K562 (cell line): ENCODE results near the gene GPR21. TPM values are rescaled to one million over a fixed set of nuclear protein-coding genes. Genes with fewer than 3 reads are reported as not detected.

Source experiments
- ATAC-seq: fragments of 200-7000 bp; cut with Tn5 transposase; 3 replicates; pipeline ENCODE4 v1.9.1; 2020; ENCODE audit warnings: moderate library complexity
- BruUV-seq: library from RNA; stranded (reverse); fragments of 400-500 nt; replicated peaks from 2 replicates; lab custom pipeline; 2021; lab: Mats Ljungman, UMichigan
- CTCF ChIA-PET: fragments of 300-600 bp; formaldehyde crosslinking; extraction: SDS; loops from one replicate; lab custom pipeline; 2021; ENCODE audit warnings: low intra/inter-chr PET ratio; lab: Yijun Ruan, JAX
- POLR2A ChIA-PET: fragments of 300-600, 350-650 bp; sonication (Branson Sonifier 250); formaldehyde crosslinking; extraction: SDS; loops from one replicate; lab custom pipeline; 2021; ENCODE audit warnings: antibody characterized with exemption, inconsistent platforms; lab: Yijun Ruan, JAX
- DNase-seq, 4 experiments: peaks; one replicate each; pipeline versions ENCODE4 v3.0.0 to v3.0.0-alpha.2; 2011 to 2018; ENCODE audit warnings: low spot score in 3 of 4, mixed read lengths in 3 of 4; ENCODE audit errors: extremely low read depth in 1 of 4
- FAIRE-seq: peaks from 2 replicates; lab custom pipeline; 2011; peaks lifted over from hg19 to GRCh38; lab: Jason Lieb, UNC
- H2AFZ ChIP-seq: 2 replicates; pipeline ENCODE4 v1.6.0; 2011; ENCODE audit warnings: low read depth, low read length, control low read depth, inconsistent platforms
- H3K27ac ChIP-seq: fragments of 200-600 bp; 3 replicates; pipeline ENCODE4 v1.8.0; 2011; ENCODE audit warnings: low read depth, mild to moderate bottlenecking, control low read depth, inconsistent platforms, low read length, moderate library complexity, mixed read lengths; ENCODE audit errors: extremely low read depth
- H3K27me3 ChIP-seq, 2 experiments: fragments of 300-600 bp in 1 of 2; 2 replicates in 1 of 2; 3 replicates in 1 of 2; pipeline versions ENCODE4 v1.6.0 to v1.8.0; 2011; ENCODE audit warnings: inconsistent platforms in 2 of 2, low read length in 2 of 2, mild to moderate bottlenecking in 1 of 2, mixed read lengths in 1 of 2, moderate library complexity in 1 of 2; ENCODE audit not compliant: control insufficient read depth in 2 of 2, insufficient read depth in 2 of 2
- H3K36me3 ChIP-seq: fragments of 300-600 bp; 3 replicates; pipeline ENCODE4 v1.8.0; 2011; ENCODE audit warnings: mild to moderate bottlenecking, low read length, inconsistent platforms; ENCODE audit not compliant: control insufficient read depth, insufficient read depth
- H3K4me1 ChIP-seq, 2 experiments: fragments of 200-600 bp in 1 of 2; replicated peaks in 1 of 2; 2 replicates in 1 of 2; 3 replicates in 1 of 2; pipeline versions ENCODE4 v1.5.1 to v1.8.0; 2011; ENCODE audit warnings: inconsistent platforms in 2 of 2, low read length in 2 of 2, mild to moderate bottlenecking in 1 of 2, mixed read lengths in 1 of 2, moderate library complexity in 1 of 2; ENCODE audit not compliant: control insufficient read depth in 2 of 2, insufficient read depth in 2 of 2
- H3K4me2 ChIP-seq: 2 replicates; pipeline ENCODE4 v1.6.1; 2011; ENCODE audit warnings: low read length, control low read depth, inconsistent platforms, mixed read lengths; ENCODE audit not compliant: insufficient read depth
- H3K4me3 ChIP-seq: fragments of 200-600 bp; sonication (generic), shearing (Covaris generic); 2 replicates; pipeline ENCODE4 v1.5.1; 2016; ENCODE audit warnings: control low read depth, inconsistent platforms
- H3K79me2 ChIP-seq: fragments of 200-600 bp; 3 replicates; pipeline ENCODE4 v1.8.0; 2011; ENCODE audit warnings: low read length, inconsistent platforms; ENCODE audit not compliant: control insufficient read depth, insufficient read depth
- H3K9ac ChIP-seq, 2 experiments: 2 replicates each; pipeline versions ENCODE4 v1.6.0 to v1.6.1; 2011; ENCODE audit warnings: low read depth in 2 of 2, low read length in 2 of 2, control low read depth in 1 of 2, inconsistent platforms in 1 of 2, mild to moderate bottlenecking in 1 of 2, mixed read lengths in 1 of 2; ENCODE audit not compliant: insufficient read depth in 1 of 2
- H3K9me1 ChIP-seq: one replicate; pipeline ENCODE4 v1.6.0; 2011; ENCODE audit warnings: inconsistent platforms, mild to moderate bottlenecking, low read length, moderate library complexity; ENCODE audit not compliant: control insufficient read depth, insufficient read depth
- H3K9me3 ChIP-seq: replicated peaks from 2 replicates; pipeline ENCODE4 v1.5.1; 2011; ENCODE audit warnings: low read depth, low read length, inconsistent platforms; ENCODE audit not compliant: control insufficient read depth, insufficient read depth
- H4K20me1 ChIP-seq: replicated peaks from 2 replicates; pipeline ENCODE4 v1.6.1; 2011; ENCODE audit warnings: low read length, inconsistent platforms, mixed read lengths; ENCODE audit not compliant: control insufficient read depth, insufficient read depth
- CHD2 ChIP-seq: IDR thresholded peaks from 2 replicates; pipeline ENCODE4 v1.6.1; 2011; ENCODE audit warnings: low read depth, low read length
- GABPA ChIP-seq: fragments of 200-800 bp; sonication (Bioruptor generic); conservative IDR thresholded peaks from 2 replicates; pipeline ENCODE4 v1.6.1; 2016; ENCODE audit warnings: low read depth, missing genetic modification characterization, missing compliant biosample characterization
- GATAD2B ChIP-seq: fragments of 450-650 bp; IDR thresholded peaks from 2 replicates; pipeline ENCODE4 v1.6.1; 2017; ENCODE audit warnings: mild to moderate bottlenecking, borderline replicate concordance
- HDGF ChIP-seq: fragments of 450-650 bp; IDR thresholded peaks from 2 replicates; pipeline ENCODE4 v1.6.1; 2016
- IRF2 ChIP-seq: sonication (generic); formaldehyde crosslinking; IDR thresholded peaks from 2 replicates; pipeline ENCODE4 v1.8.1; 2022; ENCODE audit warnings: mild to moderate bottlenecking, missing genetic modification reagents
- MLLT1 ChIP-seq, 2 experiments: fragments of 450-650 bp; IDR thresholded peaks; 2 replicates each; pipeline ENCODE4 v1.6.1; 2016
- MTA3 ChIP-seq: fragments of 450-650 bp; formaldehyde crosslinking; IDR thresholded peaks from 2 replicates; pipeline ENCODE4 v1.6.1; 2017; ENCODE audit warnings: mild to moderate bottlenecking, borderline replicate concordance
- NCOR1 ChIP-seq: fragments of 450-650 bp; IDR thresholded peaks from 2 replicates; pipeline ENCODE4 v1.6.1; 2016; ENCODE audit warnings: mild to moderate bottlenecking, moderate library complexity
- NKRF ChIP-seq: fragments of 450-650 bp; IDR thresholded peaks from 2 replicates; pipeline ENCODE4 v1.6.1; 2016; ENCODE audit warnings: borderline replicate concordance
- NR3C1 ChIP-seq: sonication (generic); formaldehyde crosslinking; IDR thresholded peaks from 2 replicates; pipeline ENCODE4 v1.8.1; 2022; ENCODE audit warnings: missing genetic modification reagents
- PRMT5 ChIP-seq: sonication (generic); formaldehyde crosslinking; IDR thresholded peaks from 2 replicates; pipeline ENCODE4 v1.5.0; 2020; ENCODE audit warnings: missing genetic modification reagents
- TAL1 ChIP-seq: fragments of 450-650 bp; IDR thresholded peaks from 2 replicates; pipeline ENCODE4 v1.6.1; 2016; ENCODE audit warnings: mild to moderate bottlenecking
- ZBTB8A ChIP-seq: fragments of 450-650 bp; IDR thresholded peaks from 2 replicates; pipeline ENCODE4 v1.6.1; 2018; ENCODE audit warnings: mild to moderate bottlenecking, moderate library complexity; ENCODE audit not compliant: partially characterized antibody
- ZNF263 ChIP-seq: sonication (generic); formaldehyde crosslinking; IDR thresholded peaks from 2 replicates; pipeline ENCODE4 v1.8.0; 2022; ENCODE audit warnings: mild to moderate bottlenecking, missing genetic modification reagents, borderline replicate concordance
- WGBS: fragments of 100-300 bp; shearing (Covaris generic); methylation state at CpG from one replicate; pipeline ENCODE4 v1.1.6; 2016; ENCODE audit warnings: low coverage, mixed read lengths; ENCODE audit not compliant: insufficient coverage; ENCODE audit errors: missing lambda C conversion rate; 5-methylcytosine and 5-hydroxymethylcytosine counted together
- in situ Hi-C: fragments of 300-500 bp; cut with MboI; formaldehyde crosslinking; loops from 4 replicates; pipeline ENCODE4 v1.15.0; 2018; ENCODE audit warnings: inconsistent platforms, mixed read lengths
- intact Hi-C: fragments of 100-400 bp; cut with micrococcal nuclease; formaldehyde crosslinking; loops from 2 replicates; pipeline ENCODE4 v1.14.2; 2022
- polyA plus RNA-seq, 8 experiments: library from polyadenylated mRNA; depleted of rRNA in 4 of 8; stranded (reverse) in 5 of 8; unstranded in 3 of 8; fragments of >200 nt; fragmentation: Nextera tagmentation in 2 of 8; fragmentation: Illumina TruSeq in 1 of 8; extraction: Ambion mirVana in 2 of 8; extraction: Trizol in 1 of 8; gene quantifications; 2 replicates each; pipeline versions ENCODE4 v1.2.1 to v1.2.3, GENCODE V29; 2011 to 2014; ENCODE audit warnings: inconsistent platforms in 1 of 8, missing spikeins in 1 of 8
- total RNA-seq, 7 experiments: library from RNA; depleted of rRNA in 6 of 7; stranded (reverse); fragments of >200 nt in 6 of 7; fragmentation: Illumina TruSeq in 2 of 7; extraction: Trizol in 2 of 7; gene quantifications; 2 replicates each; pipeline versions ENCODE4 v1.2.1 to v1.2.3, GENCODE V29; 2011 to 2021; ENCODE audit warnings: low replicate concordance in 1 of 7
- TF ChIP-seq, protein P1 (sequence below): fragments of 450-650 bp; IDR thresholded peaks from 2 replicates; pipeline ENCODE4 v1.6.1; 2016; ENCODE audit warnings: mild to moderate bottlenecking

Gene GPR21
- total and polyA plus RNA-seq, 9 of the 15 experiments (the other 6 are each of a cell fraction or from before 2014, with no cell fraction given), result 0.16 to 0.83 (median 0.36) TPM; not detected in 6

- ATAC-seq (no peak), FAIRE-seq (no peak), DNase-seq (no peak)
- TF ChIP-seq MLLT1 (IDR thresholded peaks at IDR 0.05) (no peak), PRMT5 (CRISPR knock-in tag) (no peak), NKRF (no peak), TAL1 (no peak), ZNF263 (CRISPR knock-in tag) (no peak), MTA3 (no peak), CHD2 (no peak), NCOR1 (no peak), GATAD2B (no peak), NR3C1 (no peak), IRF2 (CRISPR knock-in tag) (no peak), ZBTB8A (no peak), GABPA (tag) (no peak), HDGF (no peak)
- TF ChIP-seq, protein P1, sequence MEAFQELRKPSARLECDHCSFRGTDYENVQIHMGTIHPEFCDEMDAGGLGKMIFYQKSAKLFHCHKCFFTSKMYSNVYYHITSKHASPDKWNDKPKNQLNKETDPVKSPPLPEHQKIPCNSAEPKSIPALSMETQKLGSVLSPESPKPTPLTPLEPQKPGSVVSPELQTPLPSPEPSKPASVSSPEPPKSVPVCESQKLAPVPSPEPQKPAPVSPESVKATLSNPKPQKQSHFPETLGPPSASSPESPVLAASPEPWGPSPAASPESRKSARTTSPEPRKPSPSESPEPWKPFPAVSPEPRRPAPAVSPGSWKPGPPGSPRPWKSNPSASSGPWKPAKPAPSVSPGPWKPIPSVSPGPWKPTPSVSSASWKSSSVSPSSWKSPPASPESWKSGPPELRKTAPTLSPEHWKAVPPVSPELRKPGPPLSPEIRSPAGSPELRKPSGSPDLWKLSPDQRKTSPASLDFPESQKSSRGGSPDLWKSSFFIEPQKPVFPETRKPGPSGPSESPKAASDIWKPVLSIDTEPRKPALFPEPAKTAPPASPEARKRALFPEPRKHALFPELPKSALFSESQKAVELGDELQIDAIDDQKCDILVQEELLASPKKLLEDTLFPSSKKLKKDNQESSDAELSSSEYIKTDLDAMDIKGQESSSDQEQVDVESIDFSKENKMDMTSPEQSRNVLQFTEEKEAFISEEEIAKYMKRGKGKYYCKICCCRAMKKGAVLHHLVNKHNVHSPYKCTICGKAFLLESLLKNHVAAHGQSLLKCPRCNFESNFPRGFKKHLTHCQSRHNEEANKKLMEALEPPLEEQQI, result no peak
- 92% methylated on average over 3 of the region's 3 CpGs for WGBS
- Histone ChIP-seq H3K27ac (no peak overlapping the region), H3K9me3 (no peaks in the 10 kb centered on the region), H3K4me3 (no peak overlapping the region), H3K4me2 (no peak overlapping the region), H4K20me1 (no peaks in the 10 kb centered on the region), H3K9ac (no peak overlapping the region), H3K4me1 (no peaks in the 10 kb centered on the region), H3K36me3 (peaks cover 2% of the 10 kb centered on the region; the same call in 1 of the 3 replicates), H3K27me3 (no peaks in the 10 kb centered on the region), H2AFZ (no peak overlapping the region), H3K79me2 (no peaks in the 10 kb centered on the region), H3K9me1 (no peaks in the 10 kb centered on the region)
- no TSS peak for BruUV-seq
- in situ Hi-C loops, result no loop called here
- POLR2A ChIA-PET, result interaction anchor here (1.3 kb wide), 1 partner anchor 9 kb away, joined by 3 read pairs; no protein-coding TSS in a partner anchor
- intact Hi-C loops, result no loop called here
- CTCF ChIA-PET, result no interaction called here
Observed at GRCh38 chr9:123036893-123037545, 3.6 kb downstream of the GPR21 start.
